Stimulated activated CD8-positive, alpha-beta memory T cell treated with anti-CD3 and anti-CD28 coated beads, Interleukin-15, amount 100 ng/mL, for 48 hours (primary cell): ENCODE results near the gene MYO6.

Experiments
- DNase-seq, 2 donors: peaks; one replicate each; pipeline ENCODE4 v3.0.0-alpha.2; 2020; ENCODE audit warnings: low read depth in 2 of 2

The MYO6 gene

DNA sequence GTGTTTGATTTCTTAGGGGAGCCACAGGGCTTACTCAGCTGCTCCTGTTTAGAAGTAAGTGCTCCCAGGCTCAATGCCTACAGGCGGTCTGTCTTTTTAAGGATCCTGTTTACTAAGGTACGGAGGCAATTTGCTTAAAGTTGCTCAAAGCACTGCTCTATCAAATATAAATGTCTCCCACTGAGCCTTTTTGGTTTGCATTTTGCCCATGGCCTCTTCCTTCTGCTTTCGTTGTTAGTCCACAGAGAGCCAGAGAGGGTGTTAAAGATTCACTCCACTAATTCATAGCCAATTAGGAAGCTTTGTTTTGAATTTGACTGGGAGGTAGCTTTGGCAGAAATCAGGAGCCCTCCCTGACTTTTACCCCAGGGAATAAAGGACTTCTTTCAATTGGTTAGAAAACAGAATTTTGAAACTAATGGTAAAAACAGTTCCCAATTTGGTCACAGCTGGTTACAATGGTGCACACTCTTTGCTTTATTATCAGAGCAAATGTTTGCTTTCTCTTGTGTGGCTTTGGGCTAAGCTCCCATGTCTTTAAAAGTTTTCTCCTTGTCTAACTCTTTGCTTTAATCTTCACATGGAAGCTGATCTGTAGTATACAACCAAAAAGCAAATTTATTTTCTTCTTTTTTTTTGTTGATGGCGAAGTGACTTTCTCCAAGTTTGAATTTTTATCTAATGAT is 197.2 kb downstream of the MYO6 start:
- no peak for DNase-seq

DNA sequence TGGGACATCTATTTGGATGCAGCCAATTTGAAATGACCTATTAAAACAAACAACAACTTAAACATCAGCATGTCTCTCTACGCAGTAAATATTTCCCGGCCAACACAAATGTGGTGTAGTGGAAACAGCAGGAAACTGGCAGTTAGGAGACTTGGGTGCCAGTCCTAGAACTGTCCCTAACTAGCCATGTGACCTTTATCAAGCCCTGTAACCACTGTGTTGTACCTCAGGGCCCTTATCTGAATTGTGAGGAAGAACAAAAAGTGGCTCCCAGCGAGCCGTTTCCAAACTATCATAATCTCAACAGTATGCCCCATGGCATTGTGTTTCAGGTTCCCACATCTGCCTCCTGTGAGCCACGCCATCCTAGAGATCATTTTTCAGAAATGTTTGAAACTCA is 198.9 kb downstream of the MYO6 start:
- no peak for DNase-seq

DNA sequence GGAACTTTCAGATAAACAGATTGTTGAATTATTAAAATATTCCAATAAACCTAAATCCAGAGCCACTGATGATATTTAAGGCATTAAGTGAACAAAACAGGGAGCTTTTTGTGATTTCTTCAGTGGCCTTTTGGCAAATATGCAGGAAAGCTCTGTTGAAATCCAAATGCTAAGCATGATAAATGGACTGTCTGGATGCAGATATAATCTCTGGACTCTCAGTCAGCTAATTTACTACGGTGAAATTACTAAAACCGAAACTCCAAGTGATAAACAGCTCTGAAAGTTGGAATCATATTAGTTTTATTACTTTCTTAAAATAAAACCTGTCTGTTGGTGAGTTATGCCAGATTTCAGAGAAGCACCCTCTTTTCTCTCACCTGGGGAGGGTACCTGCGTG is 203.1 kb downstream of the MYO6 start:
- DNase-seq = no peak

DNA sequence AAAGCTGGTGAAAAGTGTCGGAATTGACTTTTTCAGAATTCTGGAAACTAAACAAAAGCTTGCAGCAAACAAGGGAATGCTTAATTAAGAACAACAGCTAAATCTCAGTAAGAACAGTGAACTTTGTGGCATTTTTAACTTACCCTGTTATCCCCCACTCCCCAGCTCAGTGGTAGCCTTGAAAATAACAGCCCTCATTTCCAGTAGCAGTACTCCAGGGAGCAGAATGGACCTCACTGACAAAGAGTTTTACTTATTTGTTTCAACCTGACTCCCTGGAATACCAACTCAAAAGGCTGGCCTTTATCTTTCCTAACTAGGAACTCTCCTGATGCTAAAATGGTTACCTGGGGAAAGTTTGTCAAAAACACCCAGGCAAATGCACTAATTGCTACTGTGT is 214.5 kb downstream of the MYO6 start:
- no peak for DNase-seq

DNA sequence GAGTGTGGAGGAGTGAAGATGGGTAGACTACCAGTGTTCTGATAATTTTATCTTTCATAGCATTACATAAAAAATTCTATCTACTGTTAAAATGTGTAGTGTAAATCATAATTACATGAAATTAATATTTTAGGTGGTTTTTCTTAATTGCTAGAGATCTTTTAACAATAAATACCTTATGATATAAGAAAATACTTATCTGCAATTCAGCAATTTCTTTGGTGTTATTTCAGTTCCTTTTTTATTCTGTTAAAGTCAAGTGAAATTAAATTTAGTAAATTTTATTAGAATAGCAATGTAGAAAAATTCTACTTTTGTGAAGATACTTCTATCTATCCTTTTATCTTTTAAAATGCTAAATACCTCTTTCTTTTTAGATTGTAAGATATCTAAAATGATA is 219.1 kb downstream of the MYO6 start:
- no peak for DNase-seq
